H1 (cell line): ENCODE results near the gene ADSS2. TPM values are rescaled to one million over a fixed set of nuclear protein-coding genes. Genes with fewer than 3 reads are reported as not detected.

Source experiments
- CTCF ChIA-PET: fragments of 300-600 bp; sonication (Branson Sonifier 250); formaldehyde crosslinking; loops from one replicate; lab custom pipeline; 2021; ENCODE audit not compliant: partially characterized antibody; lab: Charles Lee
- POLR2A ChIA-PET: fragments of 300-600 bp; sonication (Branson Sonifier 250); formaldehyde crosslinking; loops from one replicate; lab custom pipeline; 2021; ENCODE audit warnings: inconsistent platforms; ENCODE audit not compliant: partially characterized antibody; lab: Charles Lee
- DNase-seq, 2 experiments: peaks; one replicate each; pipeline versions ENCODE4 v3.0.0 to v3.0.0-alpha.2; 2010 to 2022; ENCODE audit warnings: low spot score in 2 of 2, low read depth in 1 of 2, mixed read lengths in 1 of 2
- FAIRE-seq: peaks from 2 replicates; lab custom pipeline; 2011; peaks lifted over from hg19 to GRCh38; lab: Jason Lieb, UNC
- H2AFZ ChIP-seq: 2 replicates; pipeline ENCODE4 v1.8.1; 2012; ENCODE audit warnings: low read length, inconsistent platforms
- H2AK5ac ChIP-seq: 2 replicates; pipeline ENCODE4 v1.6.1; 2013; ENCODE audit warnings: low read depth, low read length
- H2BK120ac ChIP-seq: replicated peaks from 2 replicates; pipeline ENCODE3; 2013; ENCODE audit warnings: low read depth, low read length, inconsistent platforms
- H2BK12ac ChIP-seq: 2 replicates; pipeline ENCODE4 v1.6.1; 2013; ENCODE audit warnings: low read depth, low read length
- H2BK15ac ChIP-seq: 2 replicates; pipeline ENCODE4 v1.6.1; 2013; ENCODE audit warnings: low read length
- H2BK20ac ChIP-seq: 2 replicates; pipeline ENCODE4 v1.6.1; 2013; ENCODE audit warnings: low read length
- H2BK5ac ChIP-seq: 2 replicates; pipeline ENCODE4 v1.6.1; 2013; ENCODE audit warnings: low read depth, low read length
- H3K14ac ChIP-seq: 2 replicates; pipeline ENCODE4 v1.6.1; 2013; ENCODE audit warnings: inconsistent platforms; ENCODE audit not compliant: insufficient read length
- H3K18ac ChIP-seq: 2 replicates; pipeline ENCODE4 v1.6.1; 2013; ENCODE audit warnings: low read length; ENCODE audit errors: extremely low read depth
- H3K23ac ChIP-seq: 2 replicates; pipeline ENCODE4 v1.6.1; 2013; ENCODE audit warnings: inconsistent platforms; ENCODE audit not compliant: insufficient read length
- H3K23me2 ChIP-seq: 2 replicates; pipeline ENCODE4 v1.6.1; 2013; ENCODE audit warnings: low read depth, low read length
- H3K27ac ChIP-seq: 2 replicates; pipeline ENCODE4 v1.6.1; 2011; ENCODE audit warnings: low read depth, low read length, inconsistent platforms
- H3K27me3 ChIP-seq, 4 experiments: replicated peaks in 1 of 4; 1 replicate in 1 of 4; 2 replicates in 3 of 4; pipeline versions ENCODE4 v1.6.1 to v1.8.1; 2011 to 2013; ENCODE audit warnings: low read length in 3 of 4, mild to moderate bottlenecking in 3 of 4, inconsistent platforms in 2 of 4, mixed read lengths in 2 of 4, moderate library complexity in 1 of 4; ENCODE audit not compliant: control insufficient read depth in 3 of 4, insufficient read depth in 3 of 4; ENCODE audit errors: extremely low read depth in 1 of 4
- H3K36me3 ChIP-seq, 4 experiments: 2 replicates each; pipeline versions ENCODE4 v1.6.1 to v1.8.1; 2011 to 2013; ENCODE audit warnings: mild to moderate bottlenecking in 4 of 4, low read length in 3 of 4, moderate library complexity in 2 of 4, control low read depth in 1 of 4, inconsistent platforms in 1 of 4; ENCODE audit not compliant: insufficient read depth in 4 of 4, control insufficient read depth in 2 of 4
- H3K4ac ChIP-seq: replicated peaks from 2 replicates; pipeline ENCODE3; 2013; ENCODE audit warnings: low read length, low read depth, mixed read lengths, inconsistent platforms; ENCODE audit not compliant: insufficient read length
- H3K4me1 ChIP-seq, 4 experiments: replicated peaks in 1 of 4; 1 replicate in 1 of 4; 2 replicates in 3 of 4; pipeline versions ENCODE4 v1.6.1 to v1.8.1; 2011 to 2013; ENCODE audit warnings: low read length in 3 of 4, inconsistent platforms in 2 of 4, mixed read lengths in 1 of 4; ENCODE audit not compliant: insufficient read depth in 4 of 4, control insufficient read depth in 3 of 4
- H3K4me2 ChIP-seq, 2 experiments: 2 replicates each; pipeline versions ENCODE4 v1.6.1 to v1.8.1; 2011 to 2013; ENCODE audit warnings: low read depth in 2 of 2, low read length in 2 of 2, control low read depth in 1 of 2, inconsistent platforms in 1 of 2, mild to moderate bottlenecking in 1 of 2; ENCODE audit not compliant: insufficient read depth in 1 of 2
- H3K4me3 ChIP-seq, 4 experiments: fragments of 200-600, 300-600 bp in 1 of 4; sonication (generic), shearing (Covaris generic), sonication (Bioruptor Twin) in 1 of 4; 2 replicates each; pipeline versions ENCODE4 v1.5.1 to v1.8.1; 2011 to 2016; ENCODE audit warnings: low read length in 4 of 4, low read depth in 3 of 4, control low read depth in 2 of 4, inconsistent platforms in 2 of 4, mild to moderate bottlenecking in 2 of 4, mixed read lengths in 1 of 4, moderate library complexity in 1 of 4; ENCODE audit not compliant: insufficient read depth in 2 of 4; ENCODE audit errors: extremely low read depth in 1 of 4
- H3K56ac ChIP-seq: replicated peaks from 2 replicates; pipeline ENCODE3; 2013; ENCODE audit warnings: low read depth, mild to moderate bottlenecking, mixed read lengths, low read length, inconsistent platforms; ENCODE audit not compliant: insufficient read length
- H3K79me1 ChIP-seq: 2 replicates; pipeline ENCODE4 v1.6.1; 2013; ENCODE audit warnings: low read depth, low read length, control low read depth
- H3K79me2 ChIP-seq, 2 experiments: 2 replicates each; pipeline versions ENCODE4 v1.6.1 to v1.8.1; 2012 to 2013; ENCODE audit warnings: low read length in 2 of 2, mild to moderate bottlenecking in 2 of 2, inconsistent platforms in 1 of 2; ENCODE audit not compliant: insufficient read depth in 2 of 2, control insufficient read depth in 1 of 2
- H3K9ac ChIP-seq, 4 experiments: replicated peaks in 1 of 4; 1 replicate in 1 of 4; 2 replicates in 3 of 4; pipeline versions ENCODE4 v1.6.1 to v1.8.1; 2011 to 2013; ENCODE audit warnings: low read depth in 3 of 4, low read length in 3 of 4, control low read depth in 2 of 4, mild to moderate bottlenecking in 2 of 4, moderate library complexity in 2 of 4, inconsistent platforms in 1 of 4; ENCODE audit errors: extremely low read depth in 1 of 4
- H3K9me3 ChIP-seq, 2 experiments: 2 replicates each; pipeline versions ENCODE4 v1.6.1 to v1.8.1; 2012 to 2013; ENCODE audit warnings: mild to moderate bottlenecking in 2 of 2, moderate library complexity in 2 of 2, control low read depth in 1 of 2, inconsistent platforms in 1 of 2, low read depth in 1 of 2, low read length in 1 of 2, mixed read lengths in 1 of 2; ENCODE audit not compliant: insufficient read depth in 2 of 2
- H4K20me1 ChIP-seq, 2 experiments: replicated peaks in 1 of 2; 2 replicates each; pipeline versions ENCODE3 to v1.8.1; 2011 to 2013; ENCODE audit warnings: inconsistent platforms in 2 of 2, low read length in 2 of 2, mild to moderate bottlenecking in 1 of 2; ENCODE audit not compliant: insufficient read depth in 2 of 2, control insufficient read depth in 1 of 2
- H4K5ac ChIP-seq: 2 replicates; pipeline ENCODE4 v1.6.1; 2013; ENCODE audit warnings: low read length, low read depth, mixed read lengths, inconsistent platforms; ENCODE audit not compliant: insufficient read length
- H4K8ac ChIP-seq: 2 replicates; pipeline ENCODE4 v1.8.0; 2013; ENCODE audit warnings: mild to moderate bottlenecking, moderate library complexity, low read length, inconsistent platforms; ENCODE audit not compliant: insufficient read depth; ENCODE audit errors: extremely low read depth
- H4K91ac ChIP-seq: replicated peaks from 2 replicates; pipeline ENCODE3; 2013; ENCODE audit warnings: low read length, mixed read lengths, inconsistent platforms; ENCODE audit not compliant: insufficient read length
- ASH2L ChIP-seq: fragments of 200-600, 300-600 bp; sonication (generic); IDR thresholded peaks from one replicate; pipeline ENCODE4 v1.7.1; 2017; ENCODE audit warnings: low read length
- CHD1 ChIP-seq: IDR thresholded peaks from 2 replicates; pipeline ENCODE4 v1.6.1; 2012; ENCODE audit warnings: low read depth, low read length, improper control_type of control experiment
- CREB1 ChIP-seq: IDR thresholded peaks from 2 replicates; pipeline ENCODE4 v1.6.1; 2012; ENCODE audit warnings: inconsistent platforms
- HDAC6 ChIP-seq: IDR thresholded peaks from one replicate; pipeline ENCODE4 v1.7.1; 2012; ENCODE audit warnings: low read depth, mild to moderate bottlenecking, inconsistent platforms, low read length, moderate library complexity
- POLR2AphosphoS5 ChIP-seq: IDR thresholded peaks from 2 replicates; pipeline ENCODE4 v1.6.1; 2011; ENCODE audit warnings: low read depth, low read length
- RFX5 ChIP-seq: IDR thresholded peaks from 2 replicates; pipeline ENCODE4 v1.6.1; 2011; ENCODE audit warnings: low read depth, low read length, improper control_type of control experiment, borderline replicate concordance
- SIX5 ChIP-seq: IDR thresholded peaks from 2 replicates; pipeline ENCODE4 v1.6.1; 2011; ENCODE audit warnings: mild to moderate bottlenecking, low read depth, low read length
- SP1 ChIP-seq: IDR thresholded peaks from 2 replicates; pipeline ENCODE4 v1.6.1; 2011; ENCODE audit warnings: low read depth, low read length
- TAF7 ChIP-seq: optimal IDR thresholded peaks from 2 replicates; pipeline ENCODE3; 2011; ENCODE audit warnings: low read depth, mild to moderate bottlenecking, inconsistent platforms, low read length, moderate library complexity, borderline replicate concordance
- WGBS, 2 experiments: shearing (Covaris generic) in 1 of 2; methylation state at CpG; one replicate each; pipeline versions ENCODE4 v1.1.6 to v1.1.7; 2013 to 2015; ENCODE audit warnings: low lambda C conversion rate in 2 of 2, mixed read lengths in 2 of 2, inconsistent platforms in 1 of 2, low coverage in 1 of 2, missing lambda C conversion rate in 1 of 2; ENCODE audit not compliant: insufficient replicate concordance in 2 of 2, insufficient coverage in 1 of 2, insufficient read length in 1 of 2; ENCODE audit errors: extremely low coverage in 1 of 2, missing lambda C conversion rate in 1 of 2; 5-methylcytosine and 5-hydroxymethylcytosine counted together
- polyA plus RNA-seq, 7 experiments: library from polyadenylated mRNA; depleted of rRNA in 3 of 7; stranded (reverse) in 5 of 7; unstranded in 2 of 7; fragments of >200 nt in 5 of 7; fragments of 200-250 nt in 2 of 7; gene quantifications; 1 replicate in 5 of 7; 2 replicates in 1 of 7; 4 replicates in 1 of 7; pipeline versions ENCODE4 v1.2.1 to v1.2.3, GENCODE V29; 2011 to 2013; ENCODE audit warnings: missing spikeins in 2 of 7, mixed read lengths in 2 of 7
- total RNA-seq: library from RNA; stranded (reverse); fragmentation: NEBNext Ultra II Directional; extraction: Animal tissue kit (Norgen Biotek cat#: 25700); gene quantifications from 2 replicates; pipeline ENCODE4 v1.2.1, GENCODE V29; 2021
- TF ChIP-seq, protein P1 (sequence below): IDR thresholded peaks from 2 replicates; pipeline ENCODE4 v1.6.1; 2012; ENCODE audit warnings: low read length, inconsistent platforms

ADSS2 gene
- total and polyA plus RNA-seq, 2 of the 8 experiments (the other 6 are each of a cell fraction or from before 2014, with no cell fraction given) = 29.8 to 108 TPM

- peaks cover 2% of the 10 kb centered on the region; the same call in 1 of the 2 replicates for H3K23me2 ChIP-seq
- POLR2A ChIA-PET = interaction anchor here (0.7 to 2.1 kb wide), 8 partner anchors 9 to 201 kb away, joined by 3 to 11 read pairs (median 4); partner anchors contain the start of gene CATSPERE
- H2AFZ ChIP-seq = no peak overlapping the region
- no peak overlapping the region for H2BK20ac ChIP-seq
- H3K79me2 ChIP-seq = peaks cover 5 to 54% of the 10 kb centered on the region in 2 experiments
- no peaks in the 10 kb centered on the region for H3K79me1 ChIP-seq
- no peak overlapping the region for H2BK120ac ChIP-seq
- no peak overlapping the region for H3K23ac ChIP-seq
- H3K27me3 ChIP-seq = no peaks in the 10 kb centered on the region
- H3K4me2 ChIP-seq = peak overlapping the region; percentile 71 to 74
- H3K4ac ChIP-seq = peak overlapping the region; percentile 44
- peak overlapping the region; percentile 90 for H4K5ac ChIP-seq
- no peak for FAIRE-seq
- CTCF ChIA-PET = interaction anchor here (0.7 to 1.0 kb wide), 2 partner anchors 37 to 62 kb away, joined by 3 to 4 read pairs; no protein-coding TSS in a partner anchor
- peak overlapping the region; percentile 93 for H2BK5ac ChIP-seq
- H3K9ac ChIP-seq = peak overlapping the region; percentile 79 to 96 (median 80)
- no peak overlapping the region for H2BK15ac ChIP-seq
- H4K20me1 ChIP-seq = peaks cover 0 to 3% of the 10 kb centered on the region in 2 experiments
- no peak overlapping the region for H3K14ac ChIP-seq
- WGBS, 2 experiments = 4% methylated on average over 41 of the region's 41 CpGs; no CpG with 5 or more reads in 1 of the 2 experiments
- H3K4me1 ChIP-seq = peaks cover 2 to 30% (median 22%) of the 10 kb centered on the region in 4 experiments; a peak in 4 of 7 replicates
- no peak overlapping the region for H2BK12ac ChIP-seq
- H3K18ac ChIP-seq = peak overlapping the region; percentile 86
- H3K4me3 ChIP-seq = peak overlapping the region; percentile 87 to 94 (median 89)
- peak overlapping the region; percentile 86 for H4K8ac ChIP-seq
- no peak overlapping the region; the same call in 1 of the 2 replicates for H2AK5ac ChIP-seq
- H3K36me3 ChIP-seq = peaks cover 0 to 14% (median 0%) of the 10 kb centered on the region in 4 experiments; a peak in 1 of 8 replicates
- no peak for DNase-seq
- no peaks in the 10 kb centered on the region for H3K9me3 ChIP-seq
- peak overlapping the region; percentile 70 for H3K27ac ChIP-seq
- H4K91ac ChIP-seq = no peak overlapping the region
- peak overlapping the region; percentile 85 for H3K56ac ChIP-seq
- TF ChIP-seq SP1 (no peak), POLR2AphosphoS5 (no peak), ASH2L (peak; percentile 82), TAF7 (no peak), SIX5 (no peak), CREB1 (no peak), RFX5 (no peak), HDAC6 (no peak), CHD1 (no peak)
- TF ChIP-seq, protein P1, sequence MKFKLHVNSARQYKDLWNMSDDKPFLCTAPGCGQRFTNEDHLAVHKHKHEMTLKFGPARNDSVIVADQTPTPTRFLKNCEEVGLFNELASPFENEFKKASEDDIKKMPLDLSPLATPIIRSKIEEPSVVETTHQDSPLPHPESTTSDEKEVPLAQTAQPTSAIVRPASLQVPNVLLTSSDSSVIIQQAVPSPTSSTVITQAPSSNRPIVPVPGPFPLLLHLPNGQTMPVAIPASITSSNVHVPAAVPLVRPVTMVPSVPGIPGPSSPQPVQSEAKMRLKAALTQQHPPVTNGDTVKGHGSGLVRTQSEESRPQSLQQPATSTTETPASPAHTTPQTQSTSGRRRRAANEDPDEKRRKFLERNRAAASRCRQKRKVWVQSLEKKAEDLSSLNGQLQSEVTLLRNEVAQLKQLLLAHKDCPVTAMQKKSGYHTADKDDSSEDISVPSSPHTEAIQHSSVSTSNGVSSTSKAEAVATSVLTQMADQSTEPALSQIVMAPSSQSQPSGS = no peak
These were observed 841 bp downstream of the ADSS2 start for GRCh38 chr1:244450597-244451538.
